SK-N-MC (cell line): ENCODE results near the gene DNAH1.

Experiments
- DNase-seq: peaks from one replicate; pipeline ENCODE4 v3.0.0-alpha.2; 2011; ENCODE audit warnings: low read depth, low spot score
- H3K27ac ChIP-seq: fragments of 200-600 bp; sonication (generic); 2 replicates; pipeline ENCODE4 v1.5.1; 2016; ENCODE audit warnings: mixed run types
- H3K36me3 ChIP-seq: fragments of 200-600 bp; sonication (generic); 2 replicates; pipeline ENCODE4 v1.6.1; 2017; ENCODE audit warnings: antibody characterized with exemption, low read length, mixed read lengths; ENCODE audit not compliant: insufficient read depth
- H3K4me3 ChIP-seq: fragments of 200-600 bp; sonication (generic); 2 replicates; pipeline ENCODE4 v1.5.1; 2016
- H3K9ac ChIP-seq: fragments of 200-600 bp; sonication (generic); 2 replicates; pipeline ENCODE4 v1.8.0; 2017; ENCODE audit warnings: mixed run types, mixed read lengths; ENCODE audit not compliant: insufficient read length
- H3K9me3 ChIP-seq: fragments of 200-600 bp; sonication (generic); 2 replicates; pipeline ENCODE4 v1.6.1; 2017; ENCODE audit warnings: low read depth, mild to moderate bottlenecking, antibody characterized with exemption, low read length, moderate library complexity, mixed read lengths
- EZH2 ChIP-seq: fragments of 200-600 bp; sonication (generic); IDR thresholded peaks from one replicate; pipeline ENCODE4 v1.6.1; 2017; ENCODE audit warnings: antibody characterized with exemption
- FOXP2 ChIP-seq: optimal IDR thresholded peaks from 2 replicates; pipeline ENCODE3; 2011; ENCODE audit warnings: mild to moderate bottlenecking, moderate library complexity; ENCODE audit not compliant: insufficient read depth; ENCODE audit errors: extremely low read length, control extremely low read depth
- POLR2AphosphoS5 ChIP-seq: IDR thresholded peaks from 2 replicates; pipeline ENCODE4 v1.6.1; 2012; ENCODE audit warnings: mild to moderate bottlenecking, low read depth, low read length, borderline replicate concordance

DNAH1 gene

GRCh38 chr3:52433996-52434479, 117.9 kb downstream of the DNAH1 start:
- TF ChIP-seq EZH2: no peak
- TF ChIP-seq POLR2AphosphoS5: no peak
- no peak for TF ChIP-seq FOXP2
- Histone ChIP-seq H3K27ac (no peak overlapping the region), H3K36me3 (no peaks in the 10 kb centered on the region), H3K9ac (no peak overlapping the region), H3K9me3 (no peaks in the 10 kb centered on the region), H3K4me3 (no peak overlapping the region)
- no peak for DNase-seq

GRCh38 chr3:52434491-52435115, 118.5 kb downstream of the DNAH1 start:
- H3K4me3 ChIP-seq: no peak overlapping the region
- no peak overlapping the region for H3K9ac ChIP-seq
- TF ChIP-seq POLR2AphosphoS5 (no peak), EZH2 (no peak), FOXP2 (no peak)
- H3K27ac ChIP-seq: no peak overlapping the region
- H3K36me3 ChIP-seq: no peaks in the 10 kb centered on the region
- no peak for DNase-seq
- H3K9me3 ChIP-seq: no peaks in the 10 kb centered on the region

GRCh38 chr3:52435246-52436101, 119.4 kb downstream of the DNAH1 start:
- H3K9me3 ChIP-seq: no peaks in the 10 kb centered on the region
- TF ChIP-seq EZH2 (no peak), FOXP2 (no peak), POLR2AphosphoS5 (no peak)
- H3K9ac ChIP-seq: no peak overlapping the region
- no peak overlapping the region for H3K4me3 ChIP-seq
- no peaks in the 10 kb centered on the region for H3K36me3 ChIP-seq
- H3K27ac ChIP-seq: no peak overlapping the region
- DNase-seq: no peak

GRCh38 chr3:52436500-52437149, 120.5 kb downstream of the DNAH1 start:
- H3K36me3 ChIP-seq: no peaks in the 10 kb centered on the region
- DNase-seq: no peak
- H3K9ac ChIP-seq: no peak overlapping the region
- H3K4me3 ChIP-seq: no peak overlapping the region
- no peaks in the 10 kb centered on the region for H3K9me3 ChIP-seq
- no peak overlapping the region for H3K27ac ChIP-seq
- TF ChIP-seq FOXP2: no peak
- no peak for TF ChIP-seq POLR2AphosphoS5
- TF ChIP-seq EZH2: no peak

- no peaks in the 10 kb centered on the region for H3K9me3 ChIP-seq
- no peak overlapping the region for H3K9ac ChIP-seq
- no peak overlapping the region for H3K27ac ChIP-seq
- no peak overlapping the region for H3K4me3 ChIP-seq
- TF ChIP-seq FOXP2 (no peak), EZH2 (no peak), POLR2AphosphoS5 (no peak)
- DNase-seq: no peak
- no peaks in the 10 kb centered on the region for H3K36me3 ChIP-seq
Observed at GRCh38 chr3:52437326-52438103, 121.4 kb downstream of the DNAH1 start.

- Histone ChIP-seq H3K9ac (no peak overlapping the region), H3K27ac (no peak overlapping the region), H3K36me3 (no peaks in the 10 kb centered on the region), H3K4me3 (no peak overlapping the region), H3K9me3 (no peaks in the 10 kb centered on the region)
- TF ChIP-seq FOXP2 (no peak), EZH2 (no peak), POLR2AphosphoS5 (no peak)
- no peak for DNase-seq
Observed at GRCh38 chr3:52438104-52438376, 121.9 kb downstream of the DNAH1 start.

- Histone ChIP-seq H3K27ac (no peak overlapping the region), H3K9ac (no peak overlapping the region), H3K9me3 (no peaks in the 10 kb centered on the region), H3K36me3 (no peaks in the 10 kb centered on the region), H3K4me3 (no peak overlapping the region)
- DNase-seq: no peak
- TF ChIP-seq EZH2 (no peak), POLR2AphosphoS5 (no peak), FOXP2 (no peak)
Observed at GRCh38 chr3:52438579-52439425, 122.7 kb downstream of the DNAH1 start.
